Activated T-cell treated with anti-CD3 and anti-CD28 coated beads for 24 hours (primary cell): ENCODE results near the gene TRIM62.

Experiments used
- DNase-seq: peaks from one replicate; pipeline ENCODE4 v3.0.0-alpha.2; 2020; ENCODE audit warnings: low read depth

Gene TRIM62

DNA sequence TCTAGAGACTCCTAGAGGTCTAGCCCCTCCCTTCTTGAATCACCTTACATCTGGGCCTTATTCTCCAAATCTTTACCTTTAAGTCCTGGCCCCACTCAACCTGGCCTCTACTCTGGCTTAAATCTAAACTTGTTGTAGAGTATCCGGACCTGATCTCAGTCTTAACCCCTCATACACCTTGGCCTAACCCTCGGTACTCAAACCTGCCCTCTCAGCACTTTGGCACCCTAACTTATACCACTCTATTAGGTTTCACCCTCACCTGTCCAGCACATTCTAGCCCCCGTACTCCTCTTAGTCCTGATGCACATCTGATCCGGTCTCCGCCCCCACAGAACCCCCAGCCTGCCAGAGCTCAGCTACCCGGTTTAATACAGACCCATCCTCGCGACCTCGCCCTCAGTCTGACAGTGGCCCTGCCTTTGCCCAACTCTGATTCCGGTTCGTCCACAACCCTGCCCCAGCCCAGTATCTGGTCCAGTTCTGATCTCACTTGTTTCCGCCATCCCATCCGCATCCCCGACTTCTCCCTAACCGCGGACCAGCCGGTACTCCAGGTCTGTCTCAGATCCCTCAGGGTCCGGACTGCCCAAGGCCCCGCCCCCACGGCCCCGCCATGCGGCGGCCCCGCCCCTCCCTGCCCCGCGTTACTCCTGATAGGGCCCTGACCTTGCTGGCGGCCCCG lies 1.5 kb downstream of the TRIM62 start:
- DNase-seq, result no peak

DNA sequence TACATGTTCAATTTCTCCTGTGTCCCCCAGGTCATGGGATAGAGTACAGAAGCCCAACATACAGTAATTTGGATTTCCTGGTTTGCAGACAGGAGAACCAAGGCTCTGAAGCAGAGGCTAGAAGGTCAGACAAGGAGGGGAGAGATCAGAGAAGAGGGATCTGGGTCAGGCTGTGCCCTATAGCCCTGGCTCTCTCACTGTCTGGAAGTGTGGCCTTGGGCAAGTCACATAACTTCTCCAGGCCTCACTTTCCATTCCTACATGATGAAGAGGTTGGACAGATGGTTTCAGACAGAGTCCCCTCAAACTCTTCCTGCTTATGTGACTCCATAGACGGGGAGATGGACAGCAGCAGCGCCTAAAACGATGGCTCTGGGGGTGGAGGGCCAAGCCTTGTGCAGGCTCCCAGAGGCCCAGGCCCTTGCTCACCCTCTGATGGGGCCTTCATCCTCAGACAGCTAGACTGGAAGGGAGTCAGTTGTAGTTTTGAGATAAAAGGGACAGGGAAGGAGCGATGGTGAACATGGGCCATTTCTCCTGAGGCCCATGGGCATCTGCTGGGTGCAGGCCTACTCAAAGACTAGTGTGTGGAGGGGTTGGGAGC lies 2.9 kb downstream of the TRIM62 start:
- no peak for DNase-seq

DNA sequence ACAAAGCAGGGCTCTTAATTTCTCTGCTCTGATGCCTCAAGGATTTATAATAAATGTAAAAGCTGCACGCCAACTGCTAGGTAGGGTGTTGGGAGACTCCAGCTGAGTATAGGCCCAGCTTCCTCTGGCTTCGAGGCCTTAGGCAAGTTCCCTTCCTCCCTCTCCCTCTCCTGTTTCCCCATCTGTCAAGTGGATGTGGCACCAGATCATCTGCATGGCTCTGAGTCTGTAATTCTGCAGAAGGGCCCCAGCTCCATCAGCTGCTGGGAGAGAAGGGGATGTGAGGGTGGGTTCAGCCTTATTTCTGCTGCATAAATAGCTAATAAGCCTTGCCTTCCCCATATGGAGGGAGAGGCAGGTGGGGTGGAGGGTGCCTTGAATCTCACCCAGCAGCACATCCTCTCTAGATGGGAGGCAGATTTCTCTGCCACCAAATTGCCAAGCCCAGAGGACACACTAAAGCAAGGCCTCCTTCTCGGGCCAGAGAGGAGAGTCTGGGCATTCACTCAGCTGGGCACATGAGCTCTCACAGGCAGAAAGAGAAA lies 3.8 kb downstream of the TRIM62 start:
- no peak for DNase-seq

DNA sequence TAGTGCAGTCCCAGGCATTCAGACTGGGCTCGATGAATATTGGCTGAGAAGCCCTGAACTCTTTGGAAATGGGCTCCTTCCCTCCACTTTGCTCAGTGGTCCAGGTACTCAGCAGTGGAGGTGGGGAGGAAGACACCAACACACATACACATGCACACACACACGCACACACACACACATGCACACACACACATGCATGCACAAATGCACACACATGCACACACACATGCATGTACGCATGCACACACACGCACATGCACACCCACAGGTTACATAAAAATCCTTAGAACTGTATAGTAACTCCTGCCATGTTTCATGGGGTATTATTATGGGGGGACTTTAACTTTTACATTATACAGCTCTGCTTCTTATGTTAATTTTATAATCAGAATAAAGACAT lies 5.0 kb downstream of the TRIM62 start:
- no peak for DNase-seq

DNA sequence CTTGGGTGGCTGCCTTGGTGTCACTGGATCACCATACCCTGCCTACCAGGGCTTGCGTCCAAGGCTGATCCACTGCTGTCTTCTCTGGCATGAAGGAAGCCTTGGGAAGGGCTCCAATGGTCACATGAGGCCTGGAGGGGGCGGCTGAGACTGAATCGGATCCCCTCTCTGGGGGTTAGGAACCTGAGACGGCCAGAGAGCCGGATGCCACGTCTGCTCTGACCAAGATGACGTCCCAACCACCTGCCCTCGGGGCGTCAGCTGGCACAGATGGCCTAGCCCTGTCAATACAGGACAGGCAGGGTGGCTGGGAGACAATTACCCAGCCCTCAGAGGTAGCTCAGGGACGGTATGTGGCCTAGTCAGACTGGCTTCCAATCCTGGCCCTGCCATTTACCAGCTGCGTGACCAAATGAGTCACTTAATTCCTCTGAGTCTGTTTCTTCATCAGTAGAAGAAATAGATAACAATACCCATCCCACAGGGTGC lies 5.4 kb downstream of the TRIM62 start:
- no peak for DNase-seq

DNA sequence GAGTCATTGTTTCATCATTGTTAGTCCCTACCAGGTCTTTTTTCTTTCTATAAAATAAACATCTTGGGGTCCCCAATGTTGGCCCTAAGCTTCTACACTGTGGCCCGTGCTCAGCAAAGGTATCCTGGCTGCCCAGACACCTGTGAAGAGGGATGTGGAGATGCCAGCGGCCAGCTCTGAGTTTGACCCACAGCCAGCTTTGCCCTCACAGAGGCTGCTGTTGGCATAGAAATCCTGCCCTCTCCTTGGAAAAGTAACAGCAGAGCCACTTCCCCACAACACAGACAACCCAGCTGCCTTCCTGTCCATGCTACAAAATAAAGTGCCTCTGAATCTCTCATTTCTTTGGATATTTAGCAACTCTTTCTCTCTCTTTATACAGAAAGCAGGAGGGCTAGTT lies 6.0 kb downstream of the TRIM62 start:
- DNase-seq, result no peak

DNA sequence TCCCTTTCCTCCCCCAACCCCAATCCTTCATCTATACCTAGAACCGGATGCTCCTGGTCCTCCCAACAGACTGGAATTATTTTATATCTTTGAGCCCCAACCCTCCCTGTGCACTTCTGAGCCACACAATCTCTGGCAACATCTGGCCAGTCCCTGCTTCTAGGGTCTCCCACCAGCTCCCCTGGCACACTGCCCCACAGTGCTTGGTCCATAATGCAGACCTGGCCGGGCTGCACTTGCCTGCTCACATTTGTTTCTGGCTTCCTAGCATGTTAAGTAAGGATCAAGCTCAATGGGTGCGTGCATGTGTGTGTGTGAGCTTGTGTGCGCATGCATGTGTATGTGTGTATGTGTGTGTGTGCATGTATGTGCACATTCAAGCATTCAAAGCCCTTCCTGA lies 8.8 kb downstream of the TRIM62 start:
- DNase-seq, result no peak

DNA sequence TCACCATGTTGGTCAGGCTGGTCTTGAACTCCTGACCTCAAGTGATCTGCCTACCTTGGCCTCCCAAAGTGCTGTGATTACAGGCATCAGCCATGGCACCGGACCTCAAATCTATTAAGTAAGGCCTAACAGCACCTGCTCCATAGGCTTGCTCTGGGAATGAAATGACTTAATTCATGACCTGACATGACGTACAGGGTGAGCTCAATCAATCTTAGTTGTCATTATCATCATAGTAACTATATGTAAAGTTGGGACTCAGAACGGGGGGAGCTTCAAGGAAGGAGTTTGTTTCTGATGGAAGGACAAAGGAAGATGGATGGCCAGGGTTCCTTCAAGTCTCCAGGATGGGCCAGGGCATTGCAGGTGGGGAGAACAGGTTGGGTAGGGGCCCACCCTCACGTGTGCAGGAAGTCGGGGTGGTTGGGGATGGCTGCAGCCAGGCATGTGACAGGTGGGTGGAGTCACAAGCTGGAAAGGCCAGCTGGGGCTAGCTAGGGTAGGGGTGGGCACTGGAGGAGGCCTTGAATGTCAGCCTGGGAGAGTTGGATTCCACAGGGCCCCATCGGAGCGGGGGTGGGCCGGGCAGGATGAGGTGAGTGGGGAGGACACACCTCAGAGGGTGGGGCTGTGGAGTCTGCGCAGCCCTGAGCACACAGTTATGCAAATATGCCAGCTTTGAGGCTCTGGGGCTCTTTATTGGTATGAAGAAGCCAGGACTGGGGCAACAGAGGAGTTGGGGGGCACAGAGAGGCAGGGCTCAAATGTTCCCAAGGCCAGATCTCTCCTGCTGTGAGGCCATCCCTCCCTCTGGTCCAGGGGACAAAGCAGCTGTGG lies 9.6 kb downstream of the TRIM62 start:
- DNase-seq, result no peak

DNA sequence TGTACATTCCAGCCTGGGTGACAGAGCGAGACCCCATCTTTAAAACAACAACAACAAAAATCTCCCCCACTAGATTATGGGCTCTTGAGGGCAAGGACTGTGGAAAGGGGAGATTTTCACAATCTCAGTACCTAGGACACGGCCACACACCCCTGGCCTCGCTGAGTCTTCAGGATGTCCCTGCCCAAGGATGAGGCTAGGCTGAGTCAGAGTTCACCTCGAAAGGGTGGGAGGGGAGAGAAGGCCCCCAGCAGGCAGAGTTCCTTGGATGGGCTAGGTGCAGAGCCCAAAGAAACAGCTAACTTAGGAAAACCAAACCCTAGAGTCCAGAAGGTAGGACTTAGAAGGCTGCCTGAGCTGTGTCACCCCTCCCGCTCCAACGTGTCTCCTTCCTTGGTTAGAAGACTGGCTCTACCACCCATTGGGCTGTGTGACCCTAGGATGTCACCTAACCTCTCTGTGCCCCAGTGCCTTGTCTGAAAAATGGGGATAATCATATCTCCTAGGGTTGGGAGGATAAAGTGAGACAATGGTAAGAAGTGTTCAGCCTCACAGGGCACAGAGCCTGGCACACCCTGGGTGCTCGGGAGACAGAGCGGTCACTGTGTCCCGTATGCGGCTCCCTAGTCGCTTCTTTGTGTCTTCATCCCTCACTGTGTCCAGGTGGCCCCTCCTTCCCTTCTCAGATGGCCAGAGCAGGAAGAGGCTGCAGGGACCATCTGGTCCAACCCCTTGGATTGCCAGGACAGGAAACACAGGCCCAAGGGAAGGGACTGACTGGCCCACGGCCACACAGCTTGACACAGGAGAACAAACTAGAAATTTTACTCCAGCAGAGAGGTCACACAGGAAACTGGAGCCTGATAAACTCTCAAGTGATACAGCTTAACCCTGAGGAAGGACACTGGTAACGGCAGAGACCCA lies 11.2 kb downstream of the TRIM62 start:
- no peak for DNase-seq

DNA sequence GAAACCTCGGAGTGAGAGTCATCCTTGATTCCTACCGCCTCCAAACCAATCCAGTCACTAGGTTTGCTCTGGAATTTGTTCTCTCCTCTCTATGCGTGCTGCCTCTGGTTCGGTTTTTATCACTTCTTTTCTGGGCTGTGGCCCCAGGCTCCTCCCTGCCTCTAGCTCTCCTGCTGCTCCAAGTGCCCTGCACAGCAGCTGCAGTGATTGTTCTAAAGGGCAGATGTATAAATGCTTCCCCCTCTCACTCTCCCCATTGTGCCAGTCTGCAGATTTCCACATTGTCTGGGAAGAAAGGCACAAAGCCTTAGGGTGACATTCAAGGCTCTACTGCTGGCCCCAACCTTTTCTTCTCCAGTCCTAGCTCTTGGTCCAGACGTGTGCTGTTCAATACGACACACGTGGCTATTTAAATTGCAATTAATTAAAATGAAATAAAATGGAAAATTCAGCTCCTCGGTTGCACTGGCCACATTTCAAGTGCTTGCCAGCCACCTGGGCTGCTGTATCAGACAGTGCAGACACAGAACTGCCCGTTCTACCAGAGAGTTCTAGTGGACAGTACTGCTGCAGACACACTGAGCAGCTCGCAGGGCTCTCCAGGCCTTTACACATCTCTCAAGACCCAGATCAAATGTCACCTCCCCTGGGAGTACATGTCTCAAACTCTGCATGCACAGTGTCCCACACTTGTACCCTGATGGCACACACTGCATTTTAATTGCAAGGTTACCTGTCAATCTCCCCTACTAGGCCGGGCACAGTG lies 12.4 kb downstream of the TRIM62 start:
- no peak for DNase-seq

DNA sequence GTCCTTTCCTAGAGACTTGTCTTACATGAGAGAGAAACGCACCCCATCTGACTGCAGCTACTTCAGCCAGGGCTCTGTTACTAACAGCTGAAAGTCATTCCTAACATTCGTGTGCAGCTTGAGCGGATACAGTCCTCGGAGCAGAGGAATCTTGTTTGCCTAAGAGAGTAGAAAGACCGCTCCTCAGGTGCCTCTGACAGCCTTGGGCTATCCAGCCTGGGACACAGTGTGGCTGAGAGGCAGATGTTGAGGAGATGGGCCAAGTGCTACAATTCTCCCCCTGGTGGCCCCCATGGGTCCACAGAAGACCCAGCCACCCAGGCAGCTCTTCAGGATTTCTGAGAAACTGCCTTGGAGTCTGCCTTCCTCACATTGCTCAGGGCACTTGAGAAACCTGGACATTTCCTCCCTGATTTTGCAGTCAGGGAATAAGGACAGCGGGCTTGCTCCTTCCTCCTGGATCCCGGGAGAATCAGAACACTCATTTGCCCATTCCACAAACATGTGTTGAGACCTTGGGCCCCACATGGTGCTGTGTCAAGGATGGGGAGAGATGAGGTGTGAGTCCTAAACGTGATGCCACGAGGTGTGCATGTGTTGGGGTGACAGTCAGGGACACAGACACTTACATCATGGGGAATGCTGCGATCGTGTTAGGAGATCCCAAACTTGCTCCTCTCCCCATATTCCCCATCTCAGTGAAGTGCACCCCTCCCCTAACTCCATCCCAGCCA lies 13.1 kb downstream of the TRIM62 start:
- DNase-seq, result no peak

DNA sequence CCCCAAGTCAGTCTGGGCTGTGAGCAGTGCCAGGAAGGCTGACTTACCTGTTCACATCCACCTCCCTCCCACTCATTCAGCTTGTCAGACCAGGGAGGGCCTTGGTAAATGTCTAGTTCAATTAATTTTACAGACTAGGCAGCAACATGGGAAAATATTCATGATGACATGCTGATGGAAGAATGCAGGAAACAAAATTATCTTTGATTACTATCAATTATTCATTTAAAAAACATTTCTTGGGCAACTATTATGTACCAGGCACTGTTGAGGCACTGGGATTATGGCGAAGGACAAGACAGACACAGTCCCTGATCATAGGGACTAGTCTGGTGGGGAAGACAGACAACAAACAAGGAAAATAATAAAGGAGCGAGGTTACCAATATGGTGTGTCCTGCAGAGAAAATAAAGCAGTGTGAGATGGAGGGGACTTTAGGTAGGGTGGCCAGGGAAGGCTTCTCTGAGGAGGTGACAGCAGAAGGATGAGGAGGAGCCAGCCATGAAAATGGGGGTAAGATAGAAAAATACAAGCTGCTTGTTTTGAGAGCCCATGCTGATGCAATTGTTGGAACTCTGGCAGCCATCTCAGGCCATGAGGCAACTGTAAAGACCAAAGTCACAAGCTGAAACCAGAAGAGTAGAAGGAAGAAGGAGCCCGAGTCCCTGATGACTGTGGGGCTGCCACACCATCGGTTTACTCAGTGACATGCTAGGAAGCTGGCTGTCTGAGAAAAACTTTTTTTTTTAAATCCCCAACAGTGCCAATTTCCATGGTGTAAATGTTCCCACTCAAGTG lies 14.0 kb downstream of the TRIM62 start:
- no peak for DNase-seq

DNA sequence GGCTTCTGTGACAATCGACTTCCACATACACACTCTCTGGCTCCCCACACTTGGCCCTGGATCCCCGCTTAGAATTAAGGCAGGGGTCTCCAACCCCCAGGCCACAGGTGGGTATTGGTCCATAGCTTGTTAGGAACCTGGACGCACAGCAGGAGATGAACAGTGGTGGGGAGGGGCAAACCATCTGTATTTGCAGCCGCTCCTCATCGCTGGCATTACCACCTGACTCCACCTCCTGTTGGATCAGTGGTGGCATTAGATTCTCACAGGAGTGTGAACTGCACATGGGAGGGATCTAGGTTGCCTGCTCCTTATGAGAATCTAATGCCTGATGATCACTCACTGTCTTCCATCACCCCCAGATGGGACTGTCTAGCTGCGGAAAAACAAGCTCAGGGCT lies 16.0 kb downstream of the TRIM62 start:
- no peak for DNase-seq

DNA sequence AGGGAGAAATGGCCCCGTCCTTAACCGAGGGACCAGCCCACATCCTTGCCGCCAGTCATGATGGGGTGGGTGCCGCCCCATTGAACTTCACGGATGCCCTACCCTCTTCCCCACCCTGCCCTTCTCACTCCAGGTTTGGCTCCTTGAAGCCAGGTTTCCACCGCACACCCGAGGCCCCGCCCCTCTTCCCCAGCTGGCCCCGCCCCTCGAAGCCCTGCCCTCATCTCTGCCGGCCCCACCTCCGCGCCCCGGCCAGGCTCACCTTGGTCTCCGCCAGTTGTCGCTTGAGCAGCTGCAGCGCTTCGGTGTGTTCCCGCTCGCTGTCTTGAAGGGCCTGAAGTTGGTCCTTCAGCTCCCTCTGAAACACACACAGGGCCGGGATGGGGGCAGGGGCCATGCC lies 16.6 kb downstream of the TRIM62 start:
- no peak for DNase-seq

DNA sequence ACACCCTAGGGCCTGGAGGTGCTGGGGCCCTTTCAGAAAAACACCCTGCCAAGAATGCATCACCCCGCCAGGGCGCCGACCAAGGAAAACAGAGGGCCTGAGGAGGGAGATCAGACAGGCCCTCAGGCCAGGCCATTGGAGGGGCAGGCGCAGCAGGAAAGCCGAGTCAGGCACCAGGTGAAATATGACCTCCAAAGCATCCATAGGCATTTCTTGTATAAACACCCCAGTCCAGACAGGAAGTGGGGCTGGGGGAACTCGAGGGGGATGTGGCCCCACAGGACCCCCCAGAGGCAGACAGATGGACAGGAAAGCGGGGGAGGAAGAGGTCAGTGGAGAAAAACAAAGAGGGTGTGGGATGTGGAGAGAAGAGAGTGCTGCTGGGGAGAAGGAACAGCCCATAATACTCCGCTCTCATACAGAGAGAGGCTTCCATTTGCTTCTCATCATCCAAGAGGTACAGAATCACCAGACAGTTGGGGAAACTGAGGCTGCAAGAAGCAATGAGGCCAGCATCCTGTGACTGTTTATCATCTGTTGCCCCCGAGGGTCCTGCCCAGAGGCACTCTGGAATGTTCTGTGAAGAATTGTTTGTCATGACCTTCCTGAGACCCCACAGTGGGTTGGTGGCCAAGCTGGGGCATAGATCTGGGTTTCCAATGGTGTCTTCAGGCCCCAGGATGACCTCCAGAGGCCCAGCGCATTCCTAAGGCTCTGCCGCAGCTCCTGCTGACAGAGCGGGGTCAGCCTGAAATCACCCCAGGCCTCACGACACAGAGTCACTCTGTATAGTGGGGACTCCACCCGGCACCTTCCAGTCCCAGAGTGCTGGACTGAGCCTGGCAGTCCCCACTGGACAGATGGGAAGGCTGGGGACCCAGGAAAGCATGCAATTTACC lies 18.0 kb downstream of the TRIM62 start:
- no peak for DNase-seq

DNA sequence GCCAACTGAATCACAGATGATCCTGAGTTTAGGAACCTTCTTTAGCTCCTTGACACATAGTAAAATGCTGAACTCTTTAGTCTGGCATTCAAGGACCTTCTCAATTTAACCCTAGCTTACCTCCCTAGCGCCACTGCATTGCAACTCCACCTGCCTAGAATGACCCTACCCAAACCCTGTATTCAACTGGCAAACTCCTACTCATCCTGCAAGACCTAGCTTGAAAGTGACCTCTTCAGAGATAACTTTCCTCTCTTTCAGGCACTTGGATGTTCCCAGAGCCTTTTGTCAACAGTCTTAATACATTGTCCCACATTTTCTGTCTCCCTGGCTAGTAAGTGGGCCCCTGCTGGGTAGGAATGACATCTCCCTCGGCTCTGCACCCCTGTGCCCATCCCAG lies 19.7 kb downstream of the TRIM62 start:
- no peak for DNase-seq

DNA sequence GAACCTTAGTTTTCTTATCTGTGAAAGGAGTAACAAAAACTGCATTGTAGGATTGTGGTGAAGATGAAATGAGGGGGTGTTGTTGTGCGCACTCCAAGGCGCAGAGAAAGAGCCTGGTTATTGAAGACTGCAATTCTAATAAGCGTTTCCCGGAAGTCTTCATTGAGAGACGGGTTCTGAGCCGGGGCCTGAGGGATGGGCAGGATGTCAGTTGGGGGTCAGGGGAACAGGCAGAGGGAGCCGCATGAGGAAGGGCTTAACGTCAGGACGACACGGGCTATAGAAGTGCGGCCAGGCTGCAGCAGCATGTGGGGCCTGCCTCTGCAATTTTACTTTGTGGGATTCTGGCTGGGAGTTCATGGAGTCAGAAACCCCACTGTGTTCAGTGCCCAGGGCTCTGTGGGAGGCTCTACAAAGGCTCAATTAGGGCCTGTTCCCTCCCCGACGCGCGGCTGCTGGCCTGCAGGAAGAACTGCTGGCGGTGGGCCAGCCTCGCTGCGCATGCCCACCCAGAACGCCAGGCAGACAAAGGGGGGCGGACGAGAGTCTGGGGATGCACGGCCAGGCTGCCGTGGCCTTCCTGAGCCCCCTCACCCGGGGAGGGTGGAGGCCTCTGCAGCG lies 20.7 kb downstream of the TRIM62 start:
- no peak for DNase-seq

DNA sequence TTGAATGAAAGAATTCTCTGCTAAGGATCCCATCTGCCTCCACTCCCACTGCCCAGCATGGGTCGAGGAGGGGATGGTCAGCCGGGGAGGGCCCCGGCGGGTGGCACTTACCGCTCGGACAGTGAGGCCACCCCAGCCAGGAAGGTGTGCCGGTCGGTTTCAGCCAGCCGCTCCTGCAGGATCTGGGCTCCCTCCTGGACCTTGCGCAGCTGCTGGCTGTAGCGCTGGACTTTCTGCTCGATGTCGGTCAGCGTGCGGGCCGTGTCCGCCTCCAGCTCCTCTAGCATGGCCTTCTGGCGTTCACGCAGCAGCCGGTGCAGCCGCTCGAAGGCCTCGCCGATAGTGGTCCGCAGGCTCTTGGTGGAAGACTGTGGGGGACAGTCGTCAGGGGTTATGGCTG lies 22.3 kb downstream of the TRIM62 start:
- no peak for DNase-seq
